Stimulated activated CD4-positive, alpha-beta T cell treated with anti-CD3 and anti-CD28 coated beads, Interleukin-4, amount 100 ng/mL, for 48 hours (primary cell): ENCODE data around the gene CDH23.

ENCODE experiments used
- DNase-seq, 2 donors: peaks; one replicate each; pipeline ENCODE4 v3.0.0-alpha.2; 2020; ENCODE audit warnings: low read depth in 2 of 2

CDH23 gene

GRCh38 chr10:71392791-71393781 lies 3.6 kb upstream of the CDH23 start:
- DNase-seq: no peak

GRCh38 chr10:71393841-71394475 lies 2.8 kb upstream of the CDH23 start:
- DNase-seq: no peak

DNA sequence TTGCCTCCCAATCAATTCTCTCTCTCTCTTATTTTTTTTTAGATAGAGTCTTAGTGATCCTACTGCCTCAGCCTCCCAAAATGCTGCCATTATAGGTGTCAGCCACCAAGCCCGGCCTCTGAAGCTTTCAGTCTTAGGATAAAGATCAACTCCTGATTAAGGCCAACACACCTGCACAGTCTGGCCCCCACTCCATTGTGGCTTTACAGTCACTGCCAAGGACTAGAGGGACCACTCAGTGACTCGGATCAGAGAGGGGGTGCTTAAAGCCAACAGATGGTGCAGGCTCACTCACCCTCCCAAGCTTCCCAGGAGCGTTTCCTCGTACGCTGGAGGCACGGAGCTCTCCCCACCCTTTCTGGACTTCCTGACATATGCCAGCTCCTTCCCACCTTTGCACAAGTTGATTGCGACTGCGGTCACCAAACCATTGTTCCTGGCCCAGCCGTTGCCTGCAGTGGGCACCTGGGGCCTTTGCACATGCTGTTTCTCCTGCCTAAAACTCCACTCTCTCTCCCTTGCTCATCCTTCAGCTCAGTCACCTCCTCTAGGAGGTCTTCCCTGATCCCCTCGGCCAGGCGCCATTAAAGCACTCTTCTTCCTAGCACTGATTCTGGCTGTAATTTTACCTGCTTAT lies 1.7 kb upstream of the CDH23 start:
- DNase-seq: no peak

- no peak for DNase-seq
These were observed 1.1 kb upstream of the CDH23 start for GRCh38 chr10:71395621-71396020.

- peak; percentile 23 to 24 for DNase-seq
These were observed 523 bp upstream of the CDH23 start for GRCh38 chr10:71396084-71396710.

GRCh38 chr10:71397296-71398212 lies 834 bp downstream of the CDH23 start:
- no peak for DNase-seq

- DNase-seq: no peak
These were observed 2.3 kb downstream of the CDH23 start for GRCh38 chr10:71398976-71399375.

DNA sequence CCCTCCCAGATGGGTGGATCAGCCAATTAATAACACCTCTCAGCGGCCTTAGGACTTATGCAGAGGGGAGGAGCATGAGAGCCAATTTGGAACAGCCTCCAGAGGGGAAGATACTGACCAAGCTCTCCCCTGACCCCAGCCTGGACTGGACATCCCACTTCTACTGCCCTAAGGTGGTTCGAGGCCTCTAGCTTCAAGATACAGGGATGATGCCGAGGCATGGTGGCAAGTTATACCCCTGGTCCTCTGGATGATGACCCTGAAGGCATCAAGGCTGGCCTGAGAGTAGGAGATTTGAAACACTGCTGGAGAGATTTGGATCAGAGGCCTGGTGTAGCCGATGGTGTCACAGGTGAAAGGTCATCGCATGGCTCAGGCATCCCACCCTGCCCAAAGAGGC lies 3.2 kb downstream of the CDH23 start:
- no peak for DNase-seq

GRCh38 chr10:71401056-71401455 lies 4.3 kb downstream of the CDH23 start:
- no peak for DNase-seq

GRCh38 chr10:71402005-71402404 lies 5.3 kb downstream of the CDH23 start:
- DNase-seq: no peak

- DNase-seq: no peak
These were observed 8.0 kb downstream of the CDH23 start for GRCh38 chr10:71404503-71405295.

DNA sequence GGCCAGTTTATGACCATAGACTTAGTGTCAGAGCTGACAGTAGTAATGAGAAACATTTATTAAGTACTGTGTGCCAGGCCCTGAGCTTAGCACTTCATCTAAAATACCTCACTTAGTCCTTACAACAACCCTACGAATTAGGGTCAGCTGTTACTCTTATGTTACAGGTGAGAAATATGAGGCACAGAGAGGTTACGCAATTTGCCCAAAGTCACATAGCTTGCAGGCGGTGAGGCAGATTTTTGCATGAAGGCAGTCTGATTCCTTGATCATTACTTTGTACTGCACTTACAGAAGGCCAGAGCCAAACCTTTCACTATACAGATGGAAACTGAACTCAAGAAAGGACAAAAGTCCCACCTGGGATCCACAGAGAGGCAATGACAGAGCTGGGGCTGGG lies 10.2 kb downstream of the CDH23 start:
- DNase-seq: no peak

GRCh38 chr10:71408436-71409225 lies 11.9 kb downstream of the CDH23 start:
- no peak for DNase-seq

DNA sequence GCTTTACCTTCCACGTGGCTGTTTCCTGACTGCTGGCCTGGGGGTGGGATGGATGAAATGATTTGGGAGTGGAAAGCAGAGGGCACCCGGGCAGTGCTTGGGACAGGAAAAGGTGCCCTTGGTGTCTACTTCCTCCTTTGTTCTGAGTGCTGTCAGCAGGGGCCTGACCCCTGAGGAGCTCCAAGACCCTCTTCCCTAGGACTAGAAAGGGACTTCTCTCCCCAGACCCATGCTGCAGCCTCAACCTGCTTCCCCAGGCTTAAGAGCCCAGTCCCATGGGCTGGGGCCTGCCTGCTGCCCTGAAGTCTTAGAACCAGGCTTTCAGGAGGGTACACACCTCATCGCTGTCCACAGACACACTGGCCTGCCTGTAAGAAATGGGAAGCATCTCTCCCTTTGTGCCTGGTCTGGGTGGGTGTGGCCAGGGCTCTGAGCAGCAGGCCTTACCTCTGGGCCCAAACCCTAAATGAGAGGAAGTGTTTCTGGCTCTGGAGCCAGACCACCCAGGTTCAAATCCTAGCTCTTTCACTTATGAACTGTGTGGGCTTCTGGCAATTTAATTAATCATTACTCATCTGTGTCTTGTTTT lies 12.9 kb downstream of the CDH23 start:
- DNase-seq: no peak

GRCh38 chr10:71413581-71413980 lies 16.9 kb downstream of the CDH23 start:
- no peak for DNase-seq

DNA sequence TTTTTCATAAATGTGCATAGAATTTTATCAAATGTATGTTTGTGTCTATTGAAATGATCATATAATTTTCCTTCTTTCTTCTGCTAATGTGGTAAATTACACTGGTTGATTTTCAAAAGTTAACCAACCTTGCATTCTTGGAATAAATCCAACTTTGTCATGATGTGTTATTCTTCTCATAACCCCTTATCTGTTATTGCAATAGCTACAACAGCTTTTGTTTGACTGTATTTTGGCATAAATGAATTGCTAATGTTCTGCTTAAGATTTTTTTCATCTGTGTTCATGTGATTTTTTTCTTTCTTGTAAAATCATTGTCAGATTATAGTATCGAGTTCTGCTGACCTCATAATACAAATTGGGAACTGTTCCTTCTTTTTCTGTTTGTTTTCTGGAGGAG lies 17.6 kb downstream of the CDH23 start:
- no peak for DNase-seq

GRCh38 chr10:71419002-71419540 lies 22.4 kb downstream of the CDH23 start:
- no peak for DNase-seq

- DNase-seq: no peak
These were observed 23.0 kb downstream of the CDH23 start for GRCh38 chr10:71419750-71420149.

DNA sequence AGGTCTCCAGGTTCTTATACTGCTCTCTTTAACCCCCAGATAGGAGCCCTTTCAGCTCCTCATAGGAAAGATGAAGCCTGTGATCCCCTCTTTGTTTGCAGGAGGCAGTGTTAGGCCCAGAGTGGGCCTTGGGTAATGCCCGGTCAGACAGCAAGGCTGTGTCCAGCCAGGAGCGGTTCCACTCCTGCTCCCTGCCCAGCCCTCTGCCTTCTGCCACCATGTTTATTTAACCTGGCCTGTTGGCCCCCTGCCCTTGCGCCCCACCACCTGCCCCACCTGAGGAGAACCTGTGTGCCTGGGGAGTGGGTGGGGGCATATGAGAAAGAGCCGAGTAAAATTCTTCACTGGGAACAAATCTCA lies 24.3 kb downstream of the CDH23 start:
- DNase-seq: no peak
